ENCODE measurements around the gene DNAJC22. TPM values are rescaled to one million over a fixed set of nuclear protein-coding genes. Genes with fewer than 3 reads are reported as not detected.

Gene DNAJC22
- total and polyA plus RNA-seq, 9 of the 15 experiments (the other 6 are each of a cell fraction or from before 2014, with no cell fraction given), result 0.10 to 1.2 (median 0.47) TPM

DNA sequence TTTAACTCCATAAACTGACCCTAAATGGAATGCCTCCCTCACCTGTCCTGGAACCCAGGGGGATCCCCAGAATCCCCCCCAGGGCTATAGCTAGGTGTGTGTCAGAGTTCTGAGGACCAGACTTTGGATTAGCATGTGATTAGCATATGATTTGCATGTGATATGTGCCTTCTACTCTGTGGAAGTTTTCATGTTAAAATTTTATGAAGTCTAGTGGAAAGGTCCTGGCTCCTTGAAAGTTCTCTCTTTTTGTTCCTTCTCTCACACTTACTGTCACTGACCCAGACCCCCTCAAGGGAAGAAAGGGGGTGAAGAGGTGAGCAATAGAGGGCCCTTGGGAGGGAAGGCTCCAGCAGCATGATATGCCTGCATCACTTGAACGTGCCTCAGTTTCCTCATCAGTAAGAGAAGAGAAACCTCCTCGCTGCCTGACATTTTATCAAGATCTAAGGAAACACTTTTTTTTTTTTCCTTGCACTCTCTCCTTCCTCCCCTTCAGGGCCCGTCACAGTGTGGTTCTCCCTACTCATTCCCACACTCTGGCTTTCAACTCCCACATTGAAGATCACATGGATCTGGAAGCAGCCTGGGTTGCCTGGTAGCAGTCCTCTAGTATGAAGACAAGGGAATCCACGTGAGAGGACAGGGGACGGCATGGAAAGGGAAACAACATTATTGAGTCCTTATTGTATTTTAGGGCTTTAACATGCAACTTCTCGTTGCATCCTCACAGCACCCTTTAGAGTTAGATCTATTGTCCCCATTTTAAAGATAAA is 6.4 kb upstream of the DNAJC22 start:
- peak; percentile 78 for FAIRE-seq
- no peak overlapping the region for H3K4me2 ChIP-seq (ENCODE audit: insufficient read depth, low read length)
- TF ChIP-seq ZNF311 (CRISPR knock-in tag; IDR thresholded peaks at IDR 0.05) (no peak), MIER1 (IDR thresholded peaks at IDR 0.05; ENCODE audit: low read depth) (no peak), NCOA1 (IDR thresholded peaks at IDR 0.05; ENCODE audit: low read depth) (no peak), SIX5 (IDR thresholded peaks at IDR 0.05; ENCODE audit: borderline replicate concordance in 1 of 2, insufficient read depth in 1 of 2, low read depth in 1 of 2, low read length in 2 of 2) (no peak), SRSF9 (IDR thresholded peaks at IDR 0.05; ENCODE audit: borderline replicate concordance, low read depth, low read length) (no peak), IRF2 (CRISPR knock-in tag; IDR thresholded peaks at IDR 0.05) (no peak), GABPA (tag; conservative IDR thresholded peaks at IDR 0.05; ENCODE audit: low read depth) (no peak), ETV6 (IDR thresholded peaks at IDR 0.05; ENCODE audit: borderline replicate concordance in 1 of 2, low read depth in 2 of 2, low read length in 1 of 2) (no peak), ETV6 (CRISPR knock-in tag; IDR thresholded peaks at IDR 0.05; ENCODE audit: borderline replicate concordance) (no peak), NELFE (IDR thresholded peaks at IDR 0.05; ENCODE audit: insufficient read depth, insufficient read length) (no peak), ZHX1 (conservative IDR thresholded peaks at IDR 0.05; ENCODE audit: low read length) (no peak)
- TF ChIP-seq, protein P1, sequence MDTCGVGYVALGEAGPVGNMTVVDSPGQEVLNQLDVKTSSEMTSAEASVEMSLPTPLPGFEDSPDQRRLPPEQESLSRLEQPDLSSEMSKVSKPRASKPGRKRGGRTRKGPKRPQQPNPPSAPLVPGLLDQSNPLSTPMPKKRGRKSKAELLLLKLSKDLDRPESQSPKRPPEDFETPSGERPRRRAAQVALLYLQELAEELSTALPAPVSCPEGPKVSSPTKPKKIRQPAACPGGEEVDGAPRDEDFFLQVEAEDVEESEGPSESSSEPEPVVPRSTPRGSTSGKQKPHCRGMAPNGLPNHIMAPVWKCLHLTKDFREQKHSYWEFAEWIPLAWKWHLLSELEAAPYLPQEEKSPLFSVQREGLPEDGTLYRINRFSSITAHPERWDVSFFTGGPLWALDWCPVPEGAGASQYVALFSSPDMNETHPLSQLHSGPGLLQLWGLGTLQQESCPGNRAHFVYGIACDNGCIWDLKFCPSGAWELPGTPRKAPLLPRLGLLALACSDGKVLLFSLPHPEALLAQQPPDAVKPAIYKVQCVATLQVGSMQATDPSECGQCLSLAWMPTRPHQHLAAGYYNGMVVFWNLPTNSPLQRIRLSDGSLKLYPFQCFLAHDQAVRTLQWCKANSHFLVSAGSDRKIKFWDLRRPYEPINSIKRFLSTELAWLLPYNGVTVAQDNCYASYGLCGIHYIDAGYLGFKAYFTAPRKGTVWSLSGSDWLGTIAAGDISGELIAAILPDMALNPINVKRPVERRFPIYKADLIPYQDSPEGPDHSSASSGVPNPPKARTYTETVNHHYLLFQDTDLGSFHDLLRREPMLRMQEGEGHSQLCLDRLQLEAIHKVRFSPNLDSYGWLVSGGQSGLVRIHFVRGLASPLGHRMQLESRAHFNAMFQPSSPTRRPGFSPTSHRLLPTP (IDR thresholded peaks at IDR 0.05; ENCODE audit: borderline replicate concordance, extremely low read depth, insufficient read length), result no peak
- TF ChIP-seq, protein P2, sequence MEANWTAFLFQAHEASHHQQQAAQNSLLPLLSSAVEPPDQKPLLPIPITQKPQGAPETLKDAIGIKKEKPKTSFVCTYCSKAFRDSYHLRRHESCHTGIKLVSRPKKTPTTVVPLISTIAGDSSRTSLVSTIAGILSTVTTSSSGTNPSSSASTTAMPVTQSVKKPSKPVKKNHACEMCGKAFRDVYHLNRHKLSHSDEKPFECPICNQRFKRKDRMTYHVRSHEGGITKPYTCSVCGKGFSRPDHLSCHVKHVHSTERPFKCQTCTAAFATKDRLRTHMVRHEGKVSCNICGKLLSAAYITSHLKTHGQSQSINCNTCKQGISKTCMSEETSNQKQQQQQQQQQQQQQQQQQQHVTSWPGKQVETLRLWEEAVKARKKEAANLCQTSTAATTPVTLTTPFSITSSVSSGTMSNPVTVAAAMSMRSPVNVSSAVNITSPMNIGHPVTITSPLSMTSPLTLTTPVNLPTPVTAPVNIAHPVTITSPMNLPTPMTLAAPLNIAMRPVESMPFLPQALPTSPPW (CRISPR knock-in tag; IDR thresholded peaks at IDR 0.05), result no peak

More for the DNA sequence above, 6.4 kb upstream of the DNAJC22 start:
- H3K9me3 ChIP-seq (replicated peaks; ENCODE audit: control insufficient read depth, insufficient read depth, low read depth, low read length), result no peaks in the 10 kb centered on the region
- intact Hi-C loops (cut with micrococcal nuclease) (loop anchor here (10.0 kb wide), 2 partner anchors 275 to 365 kb away; partner anchors contain the start of genes KMT2D, RHEBL1, WNT1 and WNT10B), in situ Hi-C loops (cut with MboI) (no loop called here)
- no peaks in the 10 kb centered on the region for H3K36me3 ChIP-seq (ENCODE audit: control insufficient read depth, insufficient read depth, low read length)
- 21% methylated on average over 6 of the region's 6 CpGs for WGBS (ENCODE audit: insufficient coverage, low coverage, missing lambda C conversion rate)
- DNase-seq (ENCODE audit: extremely low read depth in 1 of 4, low spot score in 3 of 4) (no peak), ATAC-seq (no peak)
- no TSS peak for BruUV-seq (replicated peaks)
- H3K27ac ChIP-seq (ENCODE audit: extremely low read depth, low read depth, low read length), result no peak overlapping the region
- H3K4me1 ChIP-seq (replicated peaks in 1 of 2; ENCODE audit: control insufficient read depth in 2 of 2, insufficient read depth in 2 of 2, low read length in 2 of 2), result peaks cover 20 to 58% of the 10 kb centered on the region in 2 experiments
- H3K9me1 ChIP-seq (ENCODE audit: control insufficient read depth, insufficient read depth, low read length), result no peaks in the 10 kb centered on the region
- H3K4me3 ChIP-seq, result no peak overlapping the region
- H4K20me1 ChIP-seq (replicated peaks; ENCODE audit: control insufficient read depth, insufficient read depth, low read length), result peaks cover 2% of the 10 kb centered on the region; the same call in 1 of the 2 replicates
- no peak overlapping the region for H2AFZ ChIP-seq (ENCODE audit: low read depth, low read length)
- H3K27me3 ChIP-seq (ENCODE audit: control insufficient read depth in 2 of 2, insufficient read depth in 2 of 2, low read length in 2 of 2), result peaks cover 5 to 9% of the 10 kb centered on the region in 2 experiments; a peak in 3 of 5 replicates
- H3K9ac ChIP-seq (ENCODE audit: insufficient read depth in 1 of 2, low read depth in 2 of 2, low read length in 2 of 2), result no peak overlapping the region
- H3K79me2 ChIP-seq (ENCODE audit: control insufficient read depth, insufficient read depth, low read length), result no peaks in the 10 kb centered on the region
- CTCF ChIA-PET (ENCODE audit: low intra/inter-chr PET ratio), result interaction anchor here (0.6 to 2.9 kb wide), 2 partner anchors 51 to 52 kb away, joined by 3 to 49 read pairs; no protein-coding TSS in a partner anchor
- POLR2A ChIA-PET, result interaction anchor here (1.1 to 1.6 kb wide), 2 partner anchors 14 to 50 kb away, joined by 3 to 5 read pairs; no protein-coding TSS in a partner anchor
